WTC11 (cell line): ENCODE results near the gene KLRB1.

Experiments
- CTCF ChIP-seq: fragments of 200-600 bp; IDR thresholded peaks from 2 replicates; pipeline ENCODE4 v1.8.0; 2022; ENCODE audit warnings: antibody characterized with exemption
- NFE2L1 ChIP-seq: sonication (generic); formaldehyde crosslinking; IDR thresholded peaks from 2 replicates; pipeline ENCODE4 v1.8.1; 2023; ENCODE audit warnings: missing genetic modification reagents

DNA sequence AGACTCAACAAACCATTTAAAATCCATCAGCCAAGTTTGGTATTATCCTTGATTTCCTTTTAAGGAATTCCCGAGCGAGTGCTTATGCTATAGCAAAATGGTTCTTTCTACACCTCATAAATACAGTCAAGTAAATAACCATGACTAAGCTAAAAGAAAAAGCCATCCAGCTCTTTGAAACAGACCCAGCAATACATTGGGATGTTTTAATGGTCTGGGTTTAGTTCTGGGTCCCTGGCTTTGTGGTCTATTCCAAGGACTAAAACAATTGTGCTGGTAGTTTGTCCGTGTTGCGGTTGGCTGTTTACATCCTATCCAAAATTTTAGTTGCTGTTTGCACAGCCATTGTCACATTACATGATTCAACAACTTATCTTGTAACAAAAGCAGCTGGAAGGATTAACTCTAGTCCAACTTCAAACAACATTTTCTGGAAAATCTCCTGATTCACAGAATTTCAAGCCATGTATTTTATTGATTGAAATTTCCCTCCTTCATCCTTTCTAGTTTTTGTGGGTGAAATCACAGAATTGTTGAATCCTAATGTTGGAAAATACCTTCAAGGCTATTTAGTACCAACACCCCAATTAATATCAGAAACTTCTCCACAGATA is 19.6 kb downstream of the KLRB1 start:
- TF ChIP-seq CTCF (no peak), NFE2L1 (no peak)
